ENCODE data around the gene ARAP2.

Gene ARAP2

DNA sequence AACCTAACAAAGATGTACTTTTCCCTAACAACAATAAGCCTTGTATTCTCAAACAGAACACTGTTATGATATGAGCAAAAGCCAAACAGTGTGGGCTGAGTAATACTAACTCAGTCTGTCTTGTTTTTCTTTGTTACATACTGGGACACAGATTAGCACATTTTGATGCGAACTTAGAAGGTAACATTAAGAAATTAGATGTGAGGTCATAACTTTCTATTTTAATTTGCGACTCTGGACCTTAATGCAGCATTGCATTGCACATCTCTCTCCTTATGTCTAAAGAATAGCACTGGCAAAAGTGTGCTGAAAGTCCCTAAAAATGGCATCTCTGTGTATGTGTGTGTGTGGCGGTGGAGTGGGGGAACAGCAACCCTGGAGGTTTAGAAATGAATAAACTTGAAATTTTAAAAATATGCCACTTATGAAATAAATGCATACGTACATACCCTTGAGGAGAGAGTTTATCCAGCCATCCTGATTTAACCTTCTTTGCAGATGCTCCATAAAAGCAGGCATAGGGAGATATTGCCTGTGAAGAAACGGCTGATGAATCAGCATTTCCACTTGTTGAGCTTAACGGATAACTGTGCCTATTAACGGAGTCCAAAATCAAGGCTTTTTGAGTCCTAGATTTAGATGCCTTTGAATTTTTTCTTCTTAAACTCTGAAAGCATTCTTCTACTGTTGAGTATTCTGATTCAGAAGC, 34.2 kb downstream of the ARAP2 start:
- DNase-seq (ENCODE audit: insufficient read length) (no peak), FAIRE-seq (peak; percentile 56)
- TF ChIP-seq TAF1 (IDR thresholded peaks at IDR 0.05; ENCODE audit: borderline replicate concordance, low read depth, low read length) (no peak), POLR2A (IDR thresholded peaks at IDR 0.05; ENCODE audit: low read depth, low read length) (no peak), POLR2AphosphoS5 (IDR thresholded peaks at IDR 0.05; ENCODE audit: low read depth, low read length) (no peak)

GRCh38 chr4:36208893-36209473, 35.3 kb downstream of the ARAP2 start:
- DNase-seq (ENCODE audit: insufficient read length) (peak; percentile 8), FAIRE-seq (peak; percentile 96)
- TF ChIP-seq POLR2AphosphoS5 (IDR thresholded peaks at IDR 0.05; ENCODE audit: low read depth, low read length) (no peak), TAF1 (IDR thresholded peaks at IDR 0.05; ENCODE audit: borderline replicate concordance, low read depth, low read length) (no peak), POLR2A (IDR thresholded peaks at IDR 0.05; ENCODE audit: low read depth, low read length) (no peak)

DNA sequence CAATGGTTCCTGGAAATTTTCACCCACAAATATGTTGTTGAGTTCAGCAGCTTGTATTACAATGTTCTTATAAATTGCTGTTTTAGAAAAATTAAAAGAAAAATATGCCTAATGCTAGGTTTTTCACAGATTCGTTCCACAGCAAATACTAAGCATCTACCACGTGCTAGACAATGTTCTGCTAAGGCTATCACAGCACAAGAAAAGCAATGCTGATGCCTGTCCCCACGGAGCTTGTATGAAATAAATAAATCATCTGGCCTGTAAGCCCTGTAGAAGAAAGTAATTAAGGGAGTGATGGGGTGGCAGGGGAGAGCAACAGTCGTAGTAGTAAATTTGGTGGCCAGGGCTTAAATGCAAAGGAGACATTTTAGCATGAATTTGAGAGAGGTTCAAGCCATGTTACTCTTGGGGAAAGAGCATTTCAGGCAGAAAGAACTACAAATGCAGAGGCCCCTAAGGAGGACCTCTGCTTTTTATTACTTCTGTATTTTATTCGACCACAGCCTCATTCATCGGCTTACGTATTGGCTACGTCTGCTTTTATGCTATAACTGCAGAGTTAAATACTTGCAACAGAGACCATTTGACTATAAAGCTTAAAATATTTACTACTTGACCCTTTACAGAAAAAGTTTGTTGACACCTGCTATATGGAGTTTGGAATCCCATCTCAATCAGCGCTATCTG, 36.3 kb downstream of the ARAP2 start:
- TF ChIP-seq POLR2A (IDR thresholded peaks at IDR 0.05; ENCODE audit: low read depth, low read length) (no peak), TAF1 (IDR thresholded peaks at IDR 0.05; ENCODE audit: borderline replicate concordance, low read depth, low read length) (no peak), POLR2AphosphoS5 (IDR thresholded peaks at IDR 0.05; ENCODE audit: low read depth, low read length) (no peak)
- DNase-seq (ENCODE audit: insufficient read length), result no peak
- FAIRE-seq, result no peak

GRCh38 chr4:36207367-36207766, 36.9 kb downstream of the ARAP2 start:
- FAIRE-seq (no peak), DNase-seq (ENCODE audit: insufficient read length) (no peak)
- TF ChIP-seq TAF1 (IDR thresholded peaks at IDR 0.05; ENCODE audit: borderline replicate concordance, low read depth, low read length) (no peak), POLR2A (IDR thresholded peaks at IDR 0.05; ENCODE audit: low read depth, low read length) (no peak), POLR2AphosphoS5 (IDR thresholded peaks at IDR 0.05; ENCODE audit: low read depth, low read length) (no peak)

GRCh38 chr4:36206603-36207311, 37.6 kb downstream of the ARAP2 start:
- no peak for TF ChIP-seq POLR2AphosphoS5 (IDR thresholded peaks at IDR 0.05; ENCODE audit: low read depth, low read length)
- TF ChIP-seq POLR2A (IDR thresholded peaks at IDR 0.05; ENCODE audit: low read depth, low read length), result no peak
- TF ChIP-seq TAF1 (IDR thresholded peaks at IDR 0.05; ENCODE audit: borderline replicate concordance, low read depth, low read length), result no peak
- FAIRE-seq (no peak), DNase-seq (ENCODE audit: insufficient read length) (no peak)

DNA sequence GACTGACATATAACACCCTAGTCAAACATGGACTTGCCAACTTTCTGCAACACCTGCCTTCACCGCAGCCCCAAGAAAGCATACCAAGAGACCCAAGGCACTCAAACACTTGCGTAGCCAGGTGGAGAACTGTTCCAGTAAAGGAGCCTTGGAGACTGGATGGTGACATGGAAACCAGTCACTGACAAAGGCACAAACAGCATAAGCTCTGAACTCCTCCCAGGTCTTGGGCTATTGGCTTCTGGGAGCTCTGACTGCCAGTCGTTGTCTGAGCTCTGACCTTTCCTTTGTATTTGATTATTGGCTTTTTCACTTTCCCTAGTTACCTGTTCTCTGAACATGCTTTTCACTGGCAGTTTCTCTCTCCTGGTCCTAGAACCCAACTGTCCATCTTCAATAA, 38.3 kb downstream of the ARAP2 start:
- DNase-seq (ENCODE audit: insufficient read length) (no peak), FAIRE-seq (no peak)
- TF ChIP-seq TAF1 (IDR thresholded peaks at IDR 0.05; ENCODE audit: borderline replicate concordance, low read depth, low read length), result no peak

GRCh38 chr4:36198861-36199260, 45.5 kb downstream of the ARAP2 start:
- no peak for DNase-seq (ENCODE audit: insufficient read length)
- FAIRE-seq, result no peak
- no peak for TF ChIP-seq POLR2AphosphoS5 (IDR thresholded peaks at IDR 0.05; ENCODE audit: low read depth, low read length)
- TF ChIP-seq TAF1 (IDR thresholded peaks at IDR 0.05; ENCODE audit: borderline replicate concordance, low read depth, low read length), result no peak
- TF ChIP-seq POLR2A (IDR thresholded peaks at IDR 0.05; ENCODE audit: low read depth, low read length), result no peak; the same call in 1 of the 2 replicates

GRCh38 chr4:36198068-36198808, 46.1 kb downstream of the ARAP2 start:
- DNase-seq (ENCODE audit: insufficient read length) (no peak), FAIRE-seq (no peak)
- 0 out of 2 replicates have a peak, but pooled peaks have one; percentile 15 for TF ChIP-seq POLR2A (IDR thresholded peaks at IDR 0.05; ENCODE audit: low read depth, low read length)
- TF ChIP-seq POLR2AphosphoS5 (IDR thresholded peaks at IDR 0.05; ENCODE audit: low read depth, low read length), result 0 out of 2 replicates have a peak, but pooled peaks have one; percentile 10
- TF ChIP-seq TAF1 (IDR thresholded peaks at IDR 0.05; ENCODE audit: borderline replicate concordance, low read depth, low read length), result no peak

DNA sequence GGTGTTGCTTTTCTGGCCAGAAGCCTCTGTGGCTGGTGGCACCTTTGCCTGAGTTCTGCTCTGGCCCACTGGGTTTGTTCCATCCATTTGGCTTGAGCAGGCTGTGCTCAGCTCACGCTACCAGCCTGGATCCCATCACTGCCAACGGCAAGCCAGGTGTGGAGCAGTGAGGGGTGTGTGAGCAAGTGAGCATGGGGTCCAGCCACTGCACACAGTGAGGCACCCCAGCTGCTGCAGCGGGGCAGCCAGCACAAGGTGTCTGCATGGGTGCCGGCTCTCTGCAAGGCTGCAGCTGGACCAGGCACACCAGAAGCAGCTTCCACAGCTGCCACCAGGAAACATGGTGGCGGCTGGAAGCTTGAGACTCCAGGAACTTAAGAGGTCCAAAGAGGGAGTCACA, 46.8 kb downstream of the ARAP2 start:
- DNase-seq (ENCODE audit: insufficient read length) (no peak), FAIRE-seq (no peak)
- TF ChIP-seq TAF1 (IDR thresholded peaks at IDR 0.05; ENCODE audit: borderline replicate concordance, low read depth, low read length) (no peak), POLR2AphosphoS5 (IDR thresholded peaks at IDR 0.05; ENCODE audit: low read depth, low read length) (no peak)

GRCh38 chr4:36196145-36196913, 48.0 kb downstream of the ARAP2 start:
- FAIRE-seq (no peak), DNase-seq (ENCODE audit: insufficient read length) (no peak)
- TF ChIP-seq POLR2AphosphoS5 (IDR thresholded peaks at IDR 0.05; ENCODE audit: low read depth, low read length) (peak; percentile 66), POLR2A (IDR thresholded peaks at IDR 0.05; ENCODE audit: low read depth, low read length) (no peak)
